ENCODE measurements around the gene GAREM1. TPM values are rescaled to one million over a fixed set of nuclear protein-coding genes. Genes with fewer than 3 reads are reported as not detected.

The GAREM1 gene
- total RNA-seq, 1 experiment from 2014 or later, result 1.8 TPM

DNA sequence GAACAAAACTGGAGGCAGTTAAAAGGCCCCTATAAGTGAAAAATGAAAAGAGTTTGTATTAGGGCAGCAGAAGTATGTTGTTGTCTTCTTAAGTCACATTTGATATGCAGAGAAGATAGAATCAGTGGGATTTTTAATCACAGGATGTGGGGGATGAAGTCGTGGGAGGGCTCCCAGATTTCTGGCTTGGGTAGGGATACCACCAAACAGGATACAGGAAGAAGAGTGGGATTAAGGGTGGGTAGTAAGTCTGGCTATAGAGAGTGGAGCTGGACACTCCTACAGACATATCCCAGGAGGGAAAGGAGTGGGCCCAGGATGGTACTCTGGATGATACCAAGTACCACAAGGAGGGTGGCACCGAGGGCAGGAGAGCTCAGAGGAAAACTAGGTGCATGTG, 99.3 kb downstream of the GAREM1 start:
- H3K4me2 ChIP-seq (ENCODE audit: low read length), result peak overlapping the region; percentile 53
- peaks cover 31% of the 10 kb centered on the region for H3K4me1 ChIP-seq (ENCODE audit: insufficient read depth, low read length)
- no TSS peak for BruUV-seq (replicated peaks)
- no peaks in the 10 kb centered on the region for H3K9me3 ChIP-seq (ENCODE audit: low read length)
- no peaks in the 10 kb centered on the region for H3K27me3 ChIP-seq (ENCODE audit: low read length)
- ChIA-PET POLR2A (ENCODE audit: unreplicated experiment) (no interaction called here), CTCF (interaction anchor here (1.2 to 3.0 kb wide), 2 partner anchors 99 to 100 kb away, joined by 3 to 24 read pairs; partner anchors contain the start of gene GAREM1)
- H3K79me2 ChIP-seq (ENCODE audit: low read length), result no peaks in the 10 kb centered on the region
- no peaks in the 10 kb centered on the region for H3K9me2 ChIP-seq (replicated peaks; ENCODE audit: low read length)
- peak overlapping the region; percentile 87 for H3K27ac ChIP-seq (ENCODE audit: low read length)
- peak overlapping the region; percentile 34 for H3K9ac ChIP-seq (ENCODE audit: low read length)
- TF ChIP-seq EZH2 (IDR thresholded peaks at IDR 0.05; ENCODE audit: low read length, unreplicated experiment) (no peak), EZH2phosphoT487 (IDR thresholded peaks at IDR 0.05; ENCODE audit: borderline replicate concordance, low read length) (no peak)
- TF ChIP-seq, protein P1, sequence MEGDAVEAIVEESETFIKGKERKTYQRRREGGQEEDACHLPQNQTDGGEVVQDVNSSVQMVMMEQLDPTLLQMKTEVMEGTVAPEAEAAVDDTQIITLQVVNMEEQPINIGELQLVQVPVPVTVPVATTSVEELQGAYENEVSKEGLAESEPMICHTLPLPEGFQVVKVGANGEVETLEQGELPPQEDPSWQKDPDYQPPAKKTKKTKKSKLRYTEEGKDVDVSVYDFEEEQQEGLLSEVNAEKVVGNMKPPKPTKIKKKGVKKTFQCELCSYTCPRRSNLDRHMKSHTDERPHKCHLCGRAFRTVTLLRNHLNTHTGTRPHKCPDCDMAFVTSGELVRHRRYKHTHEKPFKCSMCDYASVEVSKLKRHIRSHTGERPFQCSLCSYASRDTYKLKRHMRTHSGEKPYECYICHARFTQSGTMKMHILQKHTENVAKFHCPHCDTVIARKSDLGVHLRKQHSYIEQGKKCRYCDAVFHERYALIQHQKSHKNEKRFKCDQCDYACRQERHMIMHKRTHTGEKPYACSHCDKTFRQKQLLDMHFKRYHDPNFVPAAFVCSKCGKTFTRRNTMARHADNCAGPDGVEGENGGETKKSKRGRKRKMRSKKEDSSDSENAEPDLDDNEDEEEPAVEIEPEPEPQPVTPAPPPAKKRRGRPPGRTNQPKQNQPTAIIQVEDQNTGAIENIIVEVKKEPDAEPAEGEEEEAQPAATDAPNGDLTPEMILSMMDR (conservative IDR thresholded peaks at IDR 0.05; ENCODE audit: low read depth, low read length), result no peak
- intact Hi-C loops (cut with micrococcal nuclease), result loop anchor here (5.0 kb wide), 2 partner anchors 54 to 69 kb away; no protein-coding TSS in a partner anchor
- ATAC-seq (no peak), DNase-seq (no peak)
- H2AFZ ChIP-seq (ENCODE audit: low read length), result no peak overlapping the region
- peak overlapping the region; percentile 47; the same call in 1 of the 2 replicates for H3K4me3 ChIP-seq (ENCODE audit: low read length)
- H4K20me1 ChIP-seq (ENCODE audit: low read length), result no peaks in the 10 kb centered on the region
- no peaks in the 10 kb centered on the region for H3K36me3 ChIP-seq (ENCODE audit: low read depth, low read length)
- no peaks in the 10 kb centered on the region for H3F3A ChIP-seq (ENCODE audit: low read length, unreplicated experiment)

DNA sequence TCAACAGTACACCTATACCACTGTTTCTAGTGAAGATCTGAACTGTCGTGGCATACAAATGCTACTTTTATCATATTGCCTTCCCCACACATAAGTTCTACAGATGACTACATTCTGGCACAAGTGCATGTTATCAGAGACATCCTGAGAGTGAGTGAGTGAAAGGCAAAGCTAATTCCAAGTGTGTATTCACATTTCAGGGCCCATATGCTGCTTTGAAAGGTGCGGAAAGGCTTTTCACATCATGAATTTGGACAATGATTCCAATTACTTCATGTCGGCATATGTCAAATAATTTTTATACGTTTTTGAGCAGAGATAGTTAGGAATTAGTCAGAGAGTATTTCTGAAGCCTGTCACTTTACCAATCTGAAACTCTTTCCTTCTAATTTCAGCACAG, 101.7 kb downstream of the GAREM1 start:
- H3K4me3 ChIP-seq (ENCODE audit: low read length), result no peak overlapping the region
- no peak for DNase-seq
- no peaks in the 10 kb centered on the region for H3K9me3 ChIP-seq (ENCODE audit: low read length)
- no peaks in the 10 kb centered on the region for H4K20me1 ChIP-seq (ENCODE audit: low read length)
- no peaks in the 10 kb centered on the region for H3K9me2 ChIP-seq (replicated peaks; ENCODE audit: low read length)
- intact Hi-C loops (cut with micrococcal nuclease), result no loop called here
- no peaks in the 10 kb centered on the region for H3K79me2 ChIP-seq (ENCODE audit: low read length)
- no peaks in the 10 kb centered on the region for H3K27me3 ChIP-seq (ENCODE audit: low read length)
- ChIA-PET CTCF (no interaction called here), POLR2A (ENCODE audit: unreplicated experiment) (no interaction called here)
- ATAC-seq, result no peak
- no TSS peak for BruUV-seq (replicated peaks)
- H3K4me2 ChIP-seq (ENCODE audit: low read length), result no peak overlapping the region
- H3F3A ChIP-seq (ENCODE audit: low read length, unreplicated experiment), result no peaks in the 10 kb centered on the region
- TF ChIP-seq EZH2phosphoT487 (IDR thresholded peaks at IDR 0.05; ENCODE audit: borderline replicate concordance, low read length) (no peak), EZH2 (IDR thresholded peaks at IDR 0.05; ENCODE audit: low read length, unreplicated experiment) (no peak)
- TF ChIP-seq, protein P1 (conservative IDR thresholded peaks at IDR 0.05; ENCODE audit: low read depth, low read length), result no peak
- H3K4me1 ChIP-seq (ENCODE audit: insufficient read depth, low read length), result peaks cover 26% of the 10 kb centered on the region
- H3K27ac ChIP-seq (ENCODE audit: low read length), result no peak overlapping the region
- no peak overlapping the region for H2AFZ ChIP-seq (ENCODE audit: low read length)
- H3K9ac ChIP-seq (ENCODE audit: low read length), result no peak overlapping the region
- no peaks in the 10 kb centered on the region for H3K36me3 ChIP-seq (ENCODE audit: low read depth, low read length)

DNA sequence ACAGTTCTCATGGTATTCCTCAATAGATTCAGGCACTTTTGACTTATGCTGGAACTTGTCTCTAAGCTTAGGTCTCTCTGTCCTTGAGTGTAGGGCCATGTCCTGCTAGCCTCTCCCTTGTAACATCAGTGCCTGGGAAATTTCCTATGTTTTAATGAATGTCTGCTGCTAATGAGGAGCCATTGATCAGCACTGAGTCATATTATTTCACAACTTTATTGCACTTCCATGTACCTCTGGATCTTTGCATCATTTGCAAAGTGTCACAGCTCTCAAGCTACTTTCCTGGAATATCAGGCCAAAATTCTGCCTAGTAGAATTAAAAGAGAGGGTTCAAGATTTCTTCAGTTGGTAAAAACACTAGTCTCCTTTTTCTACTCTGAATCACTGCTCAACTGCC, 102.5 kb downstream of the GAREM1 start:
- ATAC-seq (no peak), DNase-seq (no peak)
- Histone ChIP-seq H3K9me2 (replicated peaks; ENCODE audit: low read length) (no peaks in the 10 kb centered on the region), H3K4me2 (ENCODE audit: low read length) (no peak overlapping the region), H2AFZ (ENCODE audit: low read length) (no peak overlapping the region), H3K79me2 (ENCODE audit: low read length) (no peaks in the 10 kb centered on the region), H3K27me3 (ENCODE audit: low read length) (no peaks in the 10 kb centered on the region), H3K4me1 (ENCODE audit: insufficient read depth, low read length) (peaks cover 18% of the 10 kb centered on the region), H3F3A (ENCODE audit: low read length, unreplicated experiment) (no peaks in the 10 kb centered on the region), H3K27ac (ENCODE audit: low read length) (no peak overlapping the region), H3K4me3 (ENCODE audit: low read length) (no peak overlapping the region), H3K9ac (ENCODE audit: low read length) (no peak overlapping the region), H3K9me3 (ENCODE audit: low read length) (no peaks in the 10 kb centered on the region), H3K36me3 (ENCODE audit: low read depth, low read length) (no peaks in the 10 kb centered on the region), H4K20me1 (ENCODE audit: low read length) (no peaks in the 10 kb centered on the region)
- CTCF ChIA-PET, result no interaction called here
- POLR2A ChIA-PET (ENCODE audit: unreplicated experiment), result no interaction called here
- no TSS peak for BruUV-seq (replicated peaks)
- intact Hi-C loops (cut with micrococcal nuclease), result no loop called here
- TF ChIP-seq EZH2phosphoT487 (IDR thresholded peaks at IDR 0.05; ENCODE audit: borderline replicate concordance, low read length), result no peak
- TF ChIP-seq EZH2 (IDR thresholded peaks at IDR 0.05; ENCODE audit: low read length, unreplicated experiment), result no peak
- TF ChIP-seq, protein P1 (conservative IDR thresholded peaks at IDR 0.05; ENCODE audit: low read depth, low read length), result no peak
